Urinary bladder (tissue), 4 donors: Measurements from ENCODE around the gene SNX33. TPM values are rescaled to one million over a fixed set of nuclear protein-coding genes. Genes with fewer than 3 reads are reported as not detected.

ENCODE experiments used
- DNase-seq: peaks from one replicate; pipeline ENCODE4 v3.0.0-alpha.2; 2015; ENCODE audit errors: extremely low spot score
- H3K27ac ChIP-seq: one replicate; pipeline ENCODE4 v1.5.1; 2013; ENCODE audit warnings: low read depth, mild to moderate bottlenecking, moderate library complexity
- H3K36me3 ChIP-seq: one replicate; pipeline ENCODE4 v1.6.1; 2013; ENCODE audit warnings: mild to moderate bottlenecking, moderate library complexity; ENCODE audit not compliant: insufficient read depth
- H3K4me1 ChIP-seq: one replicate; pipeline ENCODE4 v1.6.1; 2013; ENCODE audit warnings: mild to moderate bottlenecking, moderate library complexity; ENCODE audit not compliant: insufficient read depth
- H3K4me3 ChIP-seq: one replicate; pipeline ENCODE4 v1.5.1; 2013; ENCODE audit warnings: low read depth, low read length
- WGBS: extraction: QIAGEN DNeasy Blood & Tissue Kit; methylation state at CpG from one replicate; pipeline ENCODE4 v1.1.7; 2013; 5-methylcytosine and 5-hydroxymethylcytosine counted together
- polyA plus RNA-seq: library from polyadenylated mRNA; stranded (reverse); fragments of 200-250 nt; gene quantifications from one replicate; pipeline ENCODE4 v1.2.3, GENCODE V29; 2013
- total RNA-seq: library from RNA; depleted of rRNA; stranded (reverse); fragments of >200 nt; gene quantifications from one replicate; pipeline ENCODE4 v1.2.3, GENCODE V29; 2014
- donor health status: healthy with polysubstance abuse.
- donor health status: healthy.

Gene SNX33
- total and polyA plus RNA-seq, 2 donors, result 11.1 to 25.8 TPM

- no peaks in the 10 kb centered on the region for H3K4me1 ChIP-seq
- 88% methylated on average over 6 of the region's 6 CpGs for WGBS
- no peaks in the 10 kb centered on the region for H3K36me3 ChIP-seq
- H3K27ac ChIP-seq, result no peak overlapping the region
- no peak overlapping the region for H3K4me3 ChIP-seq
- no peak for DNase-seq
These were observed 11.7 kb upstream of the SNX33 start for GRCh38 chr15:75636026-75636425.

- Histone ChIP-seq H3K4me3 (no peak overlapping the region), H3K4me1 (no peaks in the 10 kb centered on the region), H3K36me3 (no peaks in the 10 kb centered on the region), H3K27ac (peak overlapping the region; percentile 63)
- 61% methylated on average over 4 of the region's 4 CpGs for WGBS
- DNase-seq, result no peak
These were observed 10.3 kb upstream of the SNX33 start for GRCh38 chr15:75637245-75638009.

GRCh38 chr15:75639191-75639708 is 8.5 kb upstream of the SNX33 start:
- DNase-seq, result no peak
- H3K4me3 ChIP-seq, result peak overlapping the region; percentile 61
- peak overlapping the region; percentile 90 for H3K27ac ChIP-seq
- WGBS, result under 1% methylated on average over 16 of the region's 16 CpGs
- no peaks in the 10 kb centered on the region for H3K36me3 ChIP-seq
- no peaks in the 10 kb centered on the region for H3K4me1 ChIP-seq

- Histone ChIP-seq H3K36me3 (no peaks in the 10 kb centered on the region), H3K4me3 (peak within 1 kb of the TSS; percentile 61), H3K4me1 (no peaks in the 10 kb centered on the region), H3K27ac (peak within 1 kb of the TSS; percentile 90)
- WGBS, result under 1% methylated on average over 83 of the region's 83 CpGs
- DNase-seq, result peak; percentile 96
These were observed 7.8 kb upstream of the SNX33 start, which contains the start of gene IMP3 for GRCh38 chr15:75639709-75640482. IMP3 (minus strand) TSS chr15:75640224; CDS start chr15:75640168, 56 bp downstream.

GRCh38 chr15:75640483-75641178 is 7.1 kb upstream of the SNX33 start:
- 6% methylated on average over 17 of the region's 17 CpGs for WGBS
- H3K27ac ChIP-seq, result peak overlapping the region; percentile 86
- no peaks in the 10 kb centered on the region for H3K4me1 ChIP-seq
- H3K4me3 ChIP-seq, result peak overlapping the region; percentile 61
- no peaks in the 10 kb centered on the region for H3K36me3 ChIP-seq
- DNase-seq, result peak; percentile 20

GRCh38 chr15:75641179-75641503 is 6.6 kb upstream of the SNX33 start:
- Histone ChIP-seq H3K36me3 (no peaks in the 10 kb centered on the region), H3K4me1 (peaks cover 2% of the 10 kb centered on the region), H3K4me3 (no peak overlapping the region), H3K27ac (no peak overlapping the region)
- 78% methylated on average over 4 of the region's 4 CpGs for WGBS
- no peak for DNase-seq

- peaks cover 2% of the 10 kb centered on the region for H3K4me1 ChIP-seq
- H3K4me3 ChIP-seq, result no peak overlapping the region
- no peak overlapping the region for H3K27ac ChIP-seq
- 88% methylated on average over 5 of the region's 5 CpGs for WGBS
- H3K36me3 ChIP-seq, result no peaks in the 10 kb centered on the region
- no peak for DNase-seq
These were observed 6.1 kb upstream of the SNX33 start for GRCh38 chr15:75641603-75642002.

GRCh38 chr15:75644376-75644775 is 3.3 kb upstream of the SNX33 start:
- no peak for DNase-seq
- Histone ChIP-seq H3K4me1 (peaks cover 2% of the 10 kb centered on the region), H3K36me3 (no peaks in the 10 kb centered on the region), H3K27ac (no peak overlapping the region), H3K4me3 (no peak overlapping the region)
- 81% methylated on average over 2 of the region's 2 CpGs for WGBS

- H3K27ac ChIP-seq, result peak overlapping the region; percentile 93
- no peaks in the 10 kb centered on the region for H3K36me3 ChIP-seq
- no peak for DNase-seq
- H3K4me3 ChIP-seq, result peak overlapping the region; percentile 73
- WGBS, result 42% methylated on average over 5 of the region's 5 CpGs
- peaks cover 2% of the 10 kb centered on the region for H3K4me1 ChIP-seq
These were observed 1.4 kb upstream of the SNX33 start for GRCh38 chr15:75646112-75646943.

- Histone ChIP-seq H3K4me1 (peaks cover 2% of the 10 kb centered on the region), H3K27ac (peak overlapping the region; percentile 93), H3K36me3 (no peaks in the 10 kb centered on the region), H3K4me3 (peak overlapping the region; percentile 73)
- under 1% methylated on average over 26 of the region's 26 CpGs for WGBS
- no peak for DNase-seq
These were observed 758 bp upstream of the SNX33 start for GRCh38 chr15:75646944-75647364.

GRCh38 chr15:75648156-75649000 is 666 bp downstream of the SNX33 start:
- Histone ChIP-seq H3K4me3 (peak overlapping the region; percentile 73), H3K4me1 (peaks cover 2% of the 10 kb centered on the region), H3K27ac (peak overlapping the region; percentile 93), H3K36me3 (no peaks in the 10 kb centered on the region)
- peak; percentile 15 for DNase-seq
- 2% methylated on average over 34 of the region's 34 CpGs for WGBS

- H3K36me3 ChIP-seq, result no peaks in the 10 kb centered on the region
- peaks cover 2% of the 10 kb centered on the region for H3K4me1 ChIP-seq
- peak overlapping the region; percentile 73 for H3K4me3 ChIP-seq
- no peak for DNase-seq
- H3K27ac ChIP-seq, result no peak overlapping the region
- 72% methylated on average over 19 of the region's 19 CpGs for WGBS
These were observed 1.5 kb downstream of the SNX33 start for GRCh38 chr15:75649045-75649761.
